ENCODE results near the gene SLMAP.

SLMAP gene

GRCh38 chr3:57825116-57825515, 69.0 kb downstream of the SLMAP start:
- DNase-seq (ENCODE audit: low read depth), result no peak
- TF ChIP-seq CTCF (IDR thresholded peaks at IDR 0.05; ENCODE audit: low read length, missing control alignments), result no peak
- no peak overlapping the region for H3K4me3 ChIP-seq (replicated peaks; ENCODE audit: low read depth, low read length)

GRCh38 chr3:57826245-57826951, 70.3 kb downstream of the SLMAP start:
- DNase-seq (ENCODE audit: low read depth), result peak; percentile 26
- no peak overlapping the region for H3K4me3 ChIP-seq (replicated peaks; ENCODE audit: low read depth, low read length)
- peak; percentile 26 for TF ChIP-seq CTCF (IDR thresholded peaks at IDR 0.05; ENCODE audit: low read length, missing control alignments)

- DNase-seq (ENCODE audit: low read depth), result no peak
- H3K4me3 ChIP-seq (replicated peaks; ENCODE audit: low read depth, low read length), result no peak overlapping the region
- TF ChIP-seq CTCF (IDR thresholded peaks at IDR 0.05; ENCODE audit: low read length, missing control alignments), result no peak
These were observed 71.0 kb downstream of the SLMAP start for GRCh38 chr3:57826952-57827723.

- no peak for TF ChIP-seq CTCF (IDR thresholded peaks at IDR 0.05; ENCODE audit: low read length, missing control alignments)
- H3K4me3 ChIP-seq (replicated peaks; ENCODE audit: low read depth, low read length), result no peak overlapping the region
- no peak for DNase-seq (ENCODE audit: low read depth)
These were observed 71.6 kb downstream of the SLMAP start for GRCh38 chr3:57827757-57828156.

GRCh38 chr3:57832486-57832885, 76.4 kb downstream of the SLMAP start:
- H3K4me3 ChIP-seq (replicated peaks; ENCODE audit: low read depth, low read length), result no peak overlapping the region
- DNase-seq (ENCODE audit: low read depth), result no peak
- TF ChIP-seq CTCF (IDR thresholded peaks at IDR 0.05; ENCODE audit: low read length, missing control alignments), result no peak

- no peak for TF ChIP-seq CTCF (IDR thresholded peaks at IDR 0.05; ENCODE audit: low read length, missing control alignments)
- H3K4me3 ChIP-seq (replicated peaks; ENCODE audit: low read depth, low read length), result no peak overlapping the region
- DNase-seq (ENCODE audit: low read depth), result no peak
These were observed 76.8 kb downstream of the SLMAP start for GRCh38 chr3:57832900-57833313.

Data from fibroblast of pulmonary artery (primary cell).